ENCODE data around the gene GPD1.

- no peak for TF ChIP-seq CTCF (IDR thresholded peaks at IDR 0.05)
- no peak for TF ChIP-seq EZH2 (IDR thresholded peaks at IDR 0.05)
- TF ChIP-seq EZH2phosphoT487 (IDR thresholded peaks at IDR 0.05) = no peak
These were observed 31.5 kb upstream of the GPD1 start for GRCh38 chr12:50072198-50072907.
